ENCODE results near the gene RPS6KB1. TPM values are rescaled to one million over a fixed set of nuclear protein-coding genes. Genes with fewer than 3 reads are reported as not detected.
A peak's percentile ranks its signal among the peaks of the same experiment; 100 is the strongest.
"Not testable (repeated sequence)": the region's sequence is repeated elsewhere in the genome, so short reads cannot be mapped to it uniquely, and the experiment has no call there.

RPS6KB1 gene
- total and polyA plus RNA-seq, 5 donors from 2014 or later = 19.9 to 123 (median 27.0) TPM

DNA sequence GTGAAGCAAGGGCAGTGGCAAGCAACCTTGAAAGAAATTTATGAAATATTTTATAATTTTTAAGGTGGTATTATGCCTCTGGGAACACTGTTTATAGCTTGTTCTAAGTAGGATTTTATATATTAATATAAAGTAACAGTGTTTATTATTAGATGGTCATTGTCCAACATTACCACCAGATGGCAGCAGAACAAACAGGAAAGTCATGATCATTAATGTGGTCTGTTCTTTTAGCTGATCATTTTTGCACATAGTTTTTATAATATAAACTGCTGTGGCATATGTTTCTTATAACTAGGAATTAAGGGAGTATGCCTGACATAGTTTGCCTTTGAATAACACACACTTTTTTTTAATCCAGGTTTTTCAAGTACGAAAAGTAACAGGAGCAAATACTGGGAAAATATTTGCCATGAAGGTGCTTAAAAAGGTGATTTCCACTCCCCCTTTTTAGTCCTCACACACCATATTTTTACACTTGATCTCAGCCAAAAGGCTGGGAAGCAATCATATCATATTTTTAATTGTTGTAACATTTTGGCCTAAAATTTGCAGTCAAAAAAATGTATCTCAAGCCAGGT is 21.4 kb downstream of the RPS6KB1 start:
- H3K4me1 ChIP-seq (ENCODE audit: control insufficient read depth, insufficient read depth, low read length, poor library complexity, severe bottlenecking) = no peaks in the 10 kb centered on the region
- no peak overlapping the region for H3K27ac Mint-ChIP-seq
- H3K36me3 ChIP-seq (ENCODE audit: control insufficient read depth, insufficient read depth, low read length) = peaks cover 70% of the 10 kb centered on the region
- no peak overlapping the region for H3K4me3 ChIP-seq (ENCODE audit: low read depth, low read length)
- peaks cover 43% of the 10 kb centered on the region for H3K36me3 Mint-ChIP-seq
- H3K27me3 Mint-ChIP-seq = no peaks in the 10 kb centered on the region
- no peaks in the 10 kb centered on the region for H3K27me3 ChIP-seq (ENCODE audit: control insufficient read depth, insufficient read depth, low read length)
- ATAC-seq (ENCODE audit: low read depth in 2 of 2) (peak in 1 of 2 donors; percentile 58), DNase-seq (peak in 2 of 3 donors; percentile 64 to 65)
- no peak overlapping the region for H3K4me3 Mint-ChIP-seq
- H3K4me1 Mint-ChIP-seq = peaks cover 3 to 22% (median 7%) of the 10 kb centered on the region in 4 donors
- H3K27ac ChIP-seq (ENCODE audit: insufficient read depth, low read length, poor library complexity, severe bottlenecking) = no peak overlapping the region
- no peaks in the 10 kb centered on the region for H3K9me3 ChIP-seq (ENCODE audit: control insufficient read depth in 2 of 2, low read length in 2 of 2)
- H3K9me3 Mint-ChIP-seq = peaks cover 0 to 1% (median 0%) of the 10 kb centered on the region in 7 donors

DNA sequence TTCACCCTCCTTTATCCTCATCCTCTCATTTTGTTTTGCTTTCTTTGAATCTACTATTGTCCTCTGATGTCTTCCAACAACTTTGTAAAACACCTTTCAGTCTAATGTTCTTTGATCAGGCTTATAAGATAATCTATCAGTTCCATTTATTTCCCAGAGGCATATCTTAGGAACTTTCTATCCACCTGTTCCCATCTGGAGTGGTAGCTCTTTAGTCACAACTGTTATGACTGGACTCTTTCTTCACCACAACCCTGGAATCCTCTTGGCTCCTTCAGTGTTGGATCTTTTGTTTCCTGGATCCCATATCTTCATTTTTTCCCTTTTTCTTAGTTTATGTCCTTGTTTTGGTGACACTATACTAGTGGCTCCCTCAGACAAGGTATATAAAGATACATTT is 23.5 kb downstream of the RPS6KB1 start:
- no peaks in the 10 kb centered on the region for H3K27me3 ChIP-seq (ENCODE audit: control insufficient read depth, insufficient read depth, low read length)
- H3K27ac ChIP-seq (ENCODE audit: insufficient read depth, low read length, poor library complexity, severe bottlenecking) = no peak overlapping the region
- H3K4me1 Mint-ChIP-seq = peaks cover 0 to 15% (median 7%) of the 10 kb centered on the region in 4 donors
- no peak overlapping the region for H3K4me3 ChIP-seq (ENCODE audit: low read depth, low read length)
- H3K27ac Mint-ChIP-seq = no peak overlapping the region
- H3K36me3 ChIP-seq (ENCODE audit: control insufficient read depth, insufficient read depth, low read length) = peaks cover 82% of the 10 kb centered on the region
- no peak for ATAC-seq (ENCODE audit: low read depth in 2 of 2)
- no peaks in the 10 kb centered on the region for H3K9me3 ChIP-seq (ENCODE audit: control insufficient read depth in 2 of 2, low read length in 2 of 2)
- no peak for DNase-seq
- no peaks in the 10 kb centered on the region for H3K4me1 ChIP-seq (ENCODE audit: control insufficient read depth, insufficient read depth, low read length, poor library complexity, severe bottlenecking)
- H3K9me3 Mint-ChIP-seq = peaks cover 0 to 1% (median 0%) of the 10 kb centered on the region in 7 donors
- H3K36me3 Mint-ChIP-seq = peaks cover 41% of the 10 kb centered on the region
- no peak overlapping the region for H3K4me3 Mint-ChIP-seq
- no peaks in the 10 kb centered on the region for H3K27me3 Mint-ChIP-seq

DNA sequence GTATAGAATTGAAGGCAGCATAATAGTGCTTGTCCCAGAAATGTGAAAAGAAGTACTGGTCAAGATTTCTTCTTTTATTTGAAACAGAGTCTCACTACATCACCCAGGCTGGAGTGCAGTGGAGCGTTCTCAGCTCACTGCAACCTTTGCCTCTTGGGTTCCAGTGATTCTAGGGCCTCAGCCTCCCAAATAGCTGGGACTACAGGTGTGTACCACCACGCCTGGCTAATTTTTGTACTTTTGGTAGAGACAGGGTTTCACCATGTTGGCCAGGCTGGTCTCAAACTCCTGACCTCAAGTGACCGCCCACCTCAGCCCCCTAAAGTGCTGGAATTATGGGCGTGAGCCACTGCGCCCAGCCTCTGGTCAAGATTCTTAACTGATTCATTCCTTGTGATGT is 27.7 kb downstream of the RPS6KB1 start:
- H3K4me1 Mint-ChIP-seq; H3K27ac Mint-ChIP-seq; H3K9me3 ChIP-seq (ENCODE audit: control insufficient read depth in 2 of 2, low read length in 2 of 2); H3K27me3 Mint-ChIP-seq; H3K4me3 ChIP-seq (ENCODE audit: low read depth, low read length); ATAC-seq (ENCODE audit: low read depth in 2 of 2); H3K4me3 Mint-ChIP-seq; H3K27ac ChIP-seq (ENCODE audit: insufficient read depth, low read length, poor library complexity, severe bottlenecking); H3K9me3 Mint-ChIP-seq; DNase-seq; H3K27me3 ChIP-seq (ENCODE audit: control insufficient read depth, insufficient read depth, low read length); H3K4me1 ChIP-seq (ENCODE audit: control insufficient read depth, insufficient read depth, low read length, poor library complexity, severe bottlenecking): not testable (repeated sequence)
- peaks cover 71% of the 10 kb centered on the region for H3K36me3 ChIP-seq (ENCODE audit: control insufficient read depth, insufficient read depth, low read length)
- H3K36me3 Mint-ChIP-seq = peaks cover 31% of the 10 kb centered on the region

DNA sequence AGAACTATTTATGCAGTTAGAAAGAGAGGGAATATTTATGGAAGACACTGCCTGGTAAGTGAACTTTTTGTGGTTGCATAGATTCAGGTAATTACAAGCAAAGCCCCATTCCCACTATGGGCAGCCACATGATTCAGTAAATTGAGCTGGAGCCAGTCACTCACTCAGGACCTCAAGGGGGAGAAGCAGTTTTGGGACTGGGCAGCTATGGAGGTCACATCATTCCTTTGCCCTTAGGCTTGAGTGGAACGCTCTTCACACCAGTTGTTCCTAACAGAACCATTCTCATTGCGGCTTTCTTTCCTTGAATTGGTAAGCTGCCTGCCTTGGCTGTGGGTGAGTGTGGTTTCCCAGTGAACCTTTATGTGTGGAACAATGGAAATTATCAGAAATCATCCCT is 37.2 kb downstream of the RPS6KB1 start:
- H3K27me3 Mint-ChIP-seq; H3K4me3 ChIP-seq (ENCODE audit: low read depth, low read length); H3K9me3 Mint-ChIP-seq; H3K9me3 ChIP-seq (ENCODE audit: control insufficient read depth in 2 of 2, low read length in 2 of 2); H3K27ac Mint-ChIP-seq; H3K27me3 ChIP-seq (ENCODE audit: control insufficient read depth, insufficient read depth, low read length); DNase-seq; ATAC-seq (ENCODE audit: low read depth in 2 of 2); H3K4me3 Mint-ChIP-seq; H3K4me1 Mint-ChIP-seq; H3K27ac ChIP-seq (ENCODE audit: insufficient read depth, low read length, poor library complexity, severe bottlenecking); H3K4me1 ChIP-seq (ENCODE audit: control insufficient read depth, insufficient read depth, low read length, poor library complexity, severe bottlenecking): not testable (repeated sequence)
- H3K36me3 ChIP-seq (ENCODE audit: control insufficient read depth, insufficient read depth, low read length) = peaks cover 88% of the 10 kb centered on the region
- H3K36me3 Mint-ChIP-seq = peaks cover 37% of the 10 kb centered on the region

DNA sequence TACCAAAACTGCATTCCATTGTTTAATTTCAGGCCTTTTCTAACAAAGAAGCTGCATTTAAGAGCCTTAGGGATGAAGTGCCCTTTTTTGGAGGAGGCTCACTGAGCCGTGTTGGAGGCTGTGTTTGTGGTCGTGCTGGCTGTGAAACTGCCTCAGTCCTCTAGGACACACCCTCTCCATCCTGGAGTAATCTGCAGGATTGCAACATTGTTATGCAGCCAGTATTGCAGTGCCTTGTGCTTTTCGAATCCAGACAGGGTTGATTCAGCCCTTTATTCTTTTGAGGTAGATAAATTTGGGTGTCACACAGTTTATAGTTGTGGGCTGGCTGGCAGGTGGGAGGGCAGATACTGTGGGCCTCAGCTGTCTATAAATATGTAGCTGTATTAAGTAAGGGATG is 37.8 kb downstream of the RPS6KB1 start:
- H3K27ac ChIP-seq (ENCODE audit: insufficient read depth, low read length, poor library complexity, severe bottlenecking); H3K4me3 ChIP-seq (ENCODE audit: low read depth, low read length); H3K4me1 ChIP-seq (ENCODE audit: control insufficient read depth, insufficient read depth, low read length, poor library complexity, severe bottlenecking); H3K27ac Mint-ChIP-seq; H3K4me3 Mint-ChIP-seq; H3K9me3 Mint-ChIP-seq; H3K27me3 ChIP-seq (ENCODE audit: control insufficient read depth, insufficient read depth, low read length); H3K4me1 Mint-ChIP-seq; DNase-seq; H3K27me3 Mint-ChIP-seq; H3K9me3 ChIP-seq (ENCODE audit: control insufficient read depth in 2 of 2, low read length in 2 of 2); ATAC-seq (ENCODE audit: low read depth in 2 of 2): not testable (repeated sequence)
- peaks cover 89% of the 10 kb centered on the region for H3K36me3 ChIP-seq (ENCODE audit: control insufficient read depth, insufficient read depth, low read length)
- H3K36me3 Mint-ChIP-seq = peaks cover 31% of the 10 kb centered on the region

DNA sequence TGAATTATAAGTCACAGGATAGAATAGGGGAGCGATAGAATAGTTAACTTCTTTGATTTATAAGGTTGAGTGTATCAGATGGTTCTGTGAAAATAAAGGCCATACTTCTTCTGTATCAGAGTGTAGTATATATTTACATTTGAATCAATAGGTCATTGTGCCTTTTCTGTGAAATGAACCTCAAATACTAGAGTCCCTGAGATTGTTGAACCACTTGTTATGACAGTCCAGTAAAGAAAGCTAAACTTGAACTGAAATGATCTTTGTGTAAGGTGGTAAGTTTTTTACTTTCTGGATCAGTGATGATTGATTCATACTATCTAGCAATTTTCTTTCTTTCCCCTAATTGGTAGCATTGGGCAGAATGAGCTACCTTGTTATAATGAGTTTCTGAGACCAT is 40.4 kb downstream of the RPS6KB1 start:
- not testable (repeated sequence) for H3K27me3 Mint-ChIP-seq; DNase-seq; H3K27me3 ChIP-seq (ENCODE audit: control insufficient read depth, insufficient read depth, low read length); H3K4me1 Mint-ChIP-seq; H3K9me3 ChIP-seq (ENCODE audit: control insufficient read depth in 2 of 2, low read length in 2 of 2); H3K4me3 Mint-ChIP-seq; ATAC-seq (ENCODE audit: low read depth in 2 of 2); H3K9me3 Mint-ChIP-seq; H3K4me1 ChIP-seq (ENCODE audit: control insufficient read depth, insufficient read depth, low read length, poor library complexity, severe bottlenecking); H3K4me3 ChIP-seq (ENCODE audit: low read depth, low read length); H3K27ac ChIP-seq (ENCODE audit: insufficient read depth, low read length, poor library complexity, severe bottlenecking)
- Mint-ChIP-seq H3K36me3 (peaks cover 35% of the 10 kb centered on the region), H3K27ac (peak overlapping the region in 1 of 3 donors; percentile 87)
- H3K36me3 ChIP-seq (ENCODE audit: control insufficient read depth, insufficient read depth, low read length) = peaks cover 89% of the 10 kb centered on the region

DNA sequence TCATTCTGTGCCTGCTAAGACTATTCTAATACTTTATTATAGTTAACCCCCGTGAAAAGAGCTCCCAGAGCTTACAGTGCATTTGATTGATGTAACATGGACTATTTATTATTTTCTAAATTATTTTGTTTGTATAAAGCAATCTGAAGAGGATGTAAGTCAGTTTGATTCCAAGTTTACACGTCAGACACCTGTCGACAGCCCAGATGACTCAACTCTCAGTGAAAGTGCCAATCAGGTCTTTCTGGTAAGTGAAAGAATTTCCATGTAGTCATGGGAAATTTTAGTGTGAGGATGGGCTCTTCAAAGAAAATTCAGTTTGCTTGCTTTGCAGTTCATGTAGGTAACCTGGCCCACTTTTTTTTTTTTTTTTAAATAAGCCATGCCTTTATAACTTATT is 47.8 kb downstream of the RPS6KB1 start:
- not testable (repeated sequence) for H3K4me3 Mint-ChIP-seq; H3K27ac ChIP-seq (ENCODE audit: insufficient read depth, low read length, poor library complexity, severe bottlenecking); ATAC-seq (ENCODE audit: low read depth in 2 of 2); H3K9me3 ChIP-seq (ENCODE audit: control insufficient read depth in 2 of 2, low read length in 2 of 2); H3K27me3 Mint-ChIP-seq; H3K4me3 ChIP-seq (ENCODE audit: low read depth, low read length); H3K9me3 Mint-ChIP-seq; H3K27me3 ChIP-seq (ENCODE audit: control insufficient read depth, insufficient read depth, low read length); H3K4me1 ChIP-seq (ENCODE audit: control insufficient read depth, insufficient read depth, low read length, poor library complexity, severe bottlenecking); H3K4me1 Mint-ChIP-seq
- DNase-seq = peak in 1 of 3 donors; percentile 39
- H3K36me3 Mint-ChIP-seq = peaks cover 27% of the 10 kb centered on the region
- H3K36me3 ChIP-seq (ENCODE audit: control insufficient read depth, insufficient read depth, low read length) = peaks cover 63% of the 10 kb centered on the region
- H3K27ac Mint-ChIP-seq = peak overlapping the region in 1 of 3 donors; percentile 71

DNA sequence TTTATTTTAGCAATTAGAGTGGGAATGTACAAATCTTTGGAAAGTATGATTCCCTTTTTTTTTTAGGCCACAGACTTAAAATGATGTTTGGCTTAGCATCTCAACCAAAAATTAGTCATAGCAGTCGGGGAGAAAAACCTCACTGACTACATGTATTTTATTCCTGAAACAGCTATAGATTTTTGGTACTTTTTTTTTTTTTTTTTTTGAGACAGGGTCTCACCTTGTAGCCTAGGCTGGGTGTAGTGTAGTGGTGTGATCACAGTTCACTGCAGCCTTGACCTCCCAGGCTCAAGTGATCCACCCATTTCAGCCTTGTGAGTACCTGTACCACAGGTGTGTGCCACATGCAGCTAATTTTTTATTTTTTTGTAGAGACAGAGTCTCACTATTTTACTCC is 48.2 kb downstream of the RPS6KB1 start:
- Mint-ChIP-seq H3K4me3 (no peak overlapping the region), H3K36me3 (peaks cover 29% of the 10 kb centered on the region), H3K27ac (no peak overlapping the region), H3K9me3 (no peaks in the 10 kb centered on the region), H3K27me3 (no peaks in the 10 kb centered on the region), H3K4me1 (peaks cover 0 to 2% (median 1%) of the 10 kb centered on the region in 4 donors)
- Histone ChIP-seq H3K4me3 (ENCODE audit: low read depth, low read length) (no peak overlapping the region), H3K4me1 (ENCODE audit: control insufficient read depth, insufficient read depth, low read length, poor library complexity, severe bottlenecking) (no peaks in the 10 kb centered on the region), H3K36me3 (ENCODE audit: control insufficient read depth, insufficient read depth, low read length) (peaks cover 64% of the 10 kb centered on the region), H3K9me3 (ENCODE audit: control insufficient read depth in 2 of 2, low read length in 2 of 2) (no peaks in the 10 kb centered on the region), H3K27me3 (ENCODE audit: control insufficient read depth, insufficient read depth, low read length) (no peaks in the 10 kb centered on the region), H3K27ac (ENCODE audit: insufficient read depth, low read length, poor library complexity, severe bottlenecking) (no peak overlapping the region)
- ATAC-seq (ENCODE audit: low read depth in 2 of 2) = no peak
- DNase-seq = no peak
